Mesenchymal stem cell (in vitro differentiated cells and primary cell): ENCODE results near the gene SCGB2B2.

Source experiments
- DNase-seq: peaks from one replicate; pipeline ENCODE4 v3.0.0-alpha.2; 2013
- H2AFZ ChIP-seq: one replicate; pipeline ENCODE4 v1.6.1; 2013; ENCODE audit warnings: low read depth, mild to moderate bottlenecking, control low read depth, inconsistent platforms, low read length, moderate library complexity
- H2AK5ac ChIP-seq: 2 replicates; pipeline ENCODE4 v1.6.1; 2013; ENCODE audit warnings: low read length, moderate library complexity, mild to moderate bottlenecking, inconsistent platforms; ENCODE audit not compliant: severe bottlenecking
- H2BK120ac ChIP-seq: one replicate; pipeline ENCODE4 v1.6.1; 2013; ENCODE audit warnings: low read depth, mild to moderate bottlenecking, inconsistent platforms, low read length, moderate library complexity
- H2BK12ac ChIP-seq, 2 experiments: one replicate each; pipeline ENCODE4 v1.6.1; 2013; ENCODE audit warnings: inconsistent platforms in 2 of 2, low read length in 2 of 2, mild to moderate bottlenecking in 2 of 2, moderate library complexity in 2 of 2, control low read depth in 1 of 2
- H2BK15ac ChIP-seq: one replicate; pipeline ENCODE4 v1.6.1; 2013; ENCODE audit warnings: mild to moderate bottlenecking, low read depth, inconsistent platforms; ENCODE audit not compliant: poor library complexity, severe bottlenecking
- H2BK5ac ChIP-seq: 2 replicates; pipeline ENCODE4 v1.6.1; 2013; ENCODE audit warnings: low read depth, mild to moderate bottlenecking, low read length, control low read depth, inconsistent platforms; ENCODE audit not compliant: poor library complexity, severe bottlenecking
- H3K14ac ChIP-seq, 2 experiments: one replicate each; pipeline ENCODE4 v1.6.1; 2013; ENCODE audit warnings: inconsistent platforms in 2 of 2, low read length in 2 of 2, control low read depth in 1 of 2, mild to moderate bottlenecking in 1 of 2, moderate library complexity in 1 of 2
- H3K18ac ChIP-seq, 2 experiments: one replicate each; pipeline ENCODE4 v1.6.1; 2013; ENCODE audit warnings: inconsistent platforms in 2 of 2, low read length in 2 of 2, control low read depth in 1 of 2, low read depth in 1 of 2, mild to moderate bottlenecking in 1 of 2
- H3K23ac ChIP-seq, 2 experiments: one replicate each; pipeline ENCODE4 v1.6.1; 2013; ENCODE audit warnings: inconsistent platforms in 2 of 2, low read length in 2 of 2, mild to moderate bottlenecking in 2 of 2, moderate library complexity in 2 of 2, control low read depth in 1 of 2
- H3K27ac ChIP-seq: 2 replicates; pipeline ENCODE4 v1.5.1; 2013; ENCODE audit warnings: mild to moderate bottlenecking, moderate library complexity, low read length, control low read depth, inconsistent platforms; ENCODE audit not compliant: poor library complexity, severe bottlenecking
- H3K27me3 ChIP-seq, 2 experiments: 2 replicates each; pipeline versions ENCODE4 v1.6.1 to v1.7.0; 2013; ENCODE audit warnings: low read length in 2 of 2, mild to moderate bottlenecking in 2 of 2, moderate library complexity in 2 of 2, control low read depth in 1 of 2, inconsistent platforms in 1 of 2; ENCODE audit not compliant: control insufficient read depth in 1 of 2, insufficient read depth in 1 of 2
- H3K36me3 ChIP-seq, 2 experiments: 2 replicates each; pipeline versions ENCODE4 v1.6.1 to v1.7.0; 2013; ENCODE audit warnings: low read length in 2 of 2, control low read depth in 1 of 2, inconsistent platforms in 1 of 2, low read depth in 1 of 2, mild to moderate bottlenecking in 1 of 2; ENCODE audit not compliant: insufficient read depth in 2 of 2, control insufficient read depth in 1 of 2
- H3K4ac ChIP-seq, 2 experiments: one replicate each; pipeline ENCODE4 v1.6.1; 2013; ENCODE audit warnings: inconsistent platforms in 2 of 2, low read length in 2 of 2, mild to moderate bottlenecking in 2 of 2, moderate library complexity in 2 of 2, control low read depth in 1 of 2, low read depth in 1 of 2
- H3K4me1 ChIP-seq: 2 replicates; pipeline ENCODE4 v1.6.1; 2013; ENCODE audit warnings: low read depth, low read length, control low read depth; ENCODE audit not compliant: control insufficient read depth, insufficient read depth
- H3K4me2 ChIP-seq: 2 replicates; pipeline ENCODE4 v1.6.1; 2013; ENCODE audit warnings: low read length, mild to moderate bottlenecking, inconsistent platforms; ENCODE audit not compliant: poor library complexity, severe bottlenecking
- H3K4me3 ChIP-seq, 2 experiments: 2 replicates each; pipeline versions ENCODE4 v1.5.1 to v1.7.0; 2013; ENCODE audit warnings: low read length in 2 of 2, mild to moderate bottlenecking in 2 of 2, control low read depth in 1 of 2, low read depth in 1 of 2; ENCODE audit not compliant: insufficient read depth in 1 of 2
- H3K79me1 ChIP-seq: replicated peaks from 2 replicates; pipeline ENCODE4 v1.6.1; 2013; ENCODE audit warnings: mild to moderate bottlenecking, control low read depth, low read length, inconsistent platforms; ENCODE audit not compliant: poor library complexity, severe bottlenecking
- H3K9ac ChIP-seq: 2 replicates; pipeline ENCODE4 v1.7.0; 2013; ENCODE audit warnings: mild to moderate bottlenecking, low read length, moderate library complexity
- H3K9me3 ChIP-seq: 2 replicates; pipeline ENCODE4 v1.7.0; 2013; ENCODE audit warnings: mild to moderate bottlenecking, low read length; ENCODE audit not compliant: control insufficient read depth
- H4K8ac ChIP-seq: one replicate; pipeline ENCODE4 v1.6.1; 2013; ENCODE audit warnings: inconsistent platforms, mild to moderate bottlenecking, low read length, moderate library complexity
- H4K91ac ChIP-seq: one replicate; pipeline ENCODE4 v1.6.1; 2013; ENCODE audit warnings: mild to moderate bottlenecking, low read length, inconsistent platforms
- WGBS: methylation state at CpG from one replicate; pipeline ENCODE4 v1.1.7; 2013; ENCODE audit warnings: mixed read lengths; 5-methylcytosine and 5-hydroxymethylcytosine counted together

The SCGB2B2 gene

GRCh38 chr19:34661357-34661756, 15.6 kb downstream of the SCGB2B2 start:
- 65% methylated on average over 2 of the region's 3 CpGs for WGBS
- H3K14ac ChIP-seq: no peak overlapping the region

GRCh38 chr19:34655651-34656050, 21.3 kb downstream of the SCGB2B2 start:
- H3K18ac ChIP-seq: no peak overlapping the region
- H3K79me1 ChIP-seq: no peaks in the 10 kb centered on the region
- no peak overlapping the region for H3K9ac ChIP-seq
- no peaks in the 10 kb centered on the region for H3K36me3 ChIP-seq
- no peak for DNase-seq
- H4K91ac ChIP-seq: no peak overlapping the region
- 70% methylated on average over 2 of the region's 2 CpGs for WGBS
- H3K4ac ChIP-seq: no peak overlapping the region
- no peaks in the 10 kb centered on the region for H3K4me1 ChIP-seq
- peaks cover 18% of the 10 kb centered on the region for H3K9me3 ChIP-seq
- no peak overlapping the region for H2BK12ac ChIP-seq
- no peak overlapping the region for H3K4me2 ChIP-seq
- no peak overlapping the region for H3K14ac ChIP-seq
- H3K27me3 ChIP-seq: no peaks in the 10 kb centered on the region
- H2AK5ac ChIP-seq: no peak overlapping the region
- no peak overlapping the region for H4K8ac ChIP-seq
- H3K4me3 ChIP-seq: no peak overlapping the region
- H3K23ac ChIP-seq: no peak overlapping the region
- H2AFZ ChIP-seq: no peak overlapping the region
- no peak overlapping the region for H2BK5ac ChIP-seq
- H3K27ac ChIP-seq: no peak overlapping the region
- H2BK120ac ChIP-seq: no peak overlapping the region
- H2BK15ac ChIP-seq: no peak overlapping the region

More at GRCh38 chr19:34661357-34661756, 15.6 kb downstream of the SCGB2B2 start:
- H3K79me1 ChIP-seq: peaks cover 2% of the 10 kb centered on the region
- no peak overlapping the region for H2BK120ac ChIP-seq
- H3K27me3 ChIP-seq: no peaks in the 10 kb centered on the region
- no peak overlapping the region for H3K18ac ChIP-seq
- no peak overlapping the region for H4K91ac ChIP-seq
- no peaks in the 10 kb centered on the region for H3K9me3 ChIP-seq
- no peak overlapping the region for H3K4me3 ChIP-seq
- no peak overlapping the region for H2BK15ac ChIP-seq
- no peak overlapping the region for H2BK5ac ChIP-seq
- no peak overlapping the region for H3K4me2 ChIP-seq
- no peak overlapping the region for H3K23ac ChIP-seq
- no peak overlapping the region for H3K4ac ChIP-seq
- no peak overlapping the region for H2BK12ac ChIP-seq
- no peak overlapping the region for H2AK5ac ChIP-seq
- no peak overlapping the region for H3K27ac ChIP-seq
- H3K4me1 ChIP-seq: no peaks in the 10 kb centered on the region
- no peak overlapping the region for H2AFZ ChIP-seq
- no peak overlapping the region for H4K8ac ChIP-seq
- no peaks in the 10 kb centered on the region for H3K36me3 ChIP-seq
- DNase-seq: no peak
- no peak overlapping the region for H3K9ac ChIP-seq

DNA sequence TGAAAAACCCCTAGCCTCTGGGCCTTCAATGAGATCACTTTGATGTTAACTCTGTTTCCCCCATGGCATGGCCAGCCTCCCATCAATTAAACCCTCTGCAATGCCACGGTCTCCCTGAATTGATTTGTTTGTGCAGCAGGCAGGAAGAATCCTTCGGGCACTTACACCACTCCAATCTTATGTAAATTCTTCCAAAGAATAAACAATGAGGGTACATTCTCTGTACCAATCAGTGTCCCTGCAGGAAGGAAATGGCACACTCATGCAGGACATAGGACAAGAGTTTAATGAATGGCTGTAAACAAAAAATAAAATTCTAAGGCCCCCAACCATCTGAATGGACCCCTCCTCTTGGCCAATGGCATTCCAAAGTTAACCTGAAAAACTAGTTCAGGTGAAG, 22.2 kb downstream of the SCGB2B2 start:
- Histone ChIP-seq H2AFZ (no peak overlapping the region), H2AK5ac (no peak overlapping the region), H3K27ac (no peak overlapping the region), H3K14ac (no peak overlapping the region), H3K9me3 (peaks cover 22% of the 10 kb centered on the region), H3K4me1 (no peaks in the 10 kb centered on the region), H3K79me1 (no peaks in the 10 kb centered on the region), H3K23ac (no peak overlapping the region), H3K4me2 (no peak overlapping the region), H2BK120ac (no peak overlapping the region), H3K36me3 (no peaks in the 10 kb centered on the region), H2BK15ac (no peak overlapping the region), H3K4me3 (no peak overlapping the region), H3K9ac (no peak overlapping the region), H2BK12ac (no peak overlapping the region), H3K18ac (no peak overlapping the region), H3K27me3 (no peaks in the 10 kb centered on the region), H4K91ac (no peak overlapping the region), H3K4ac (no peak overlapping the region), H2BK5ac (no peak overlapping the region), H4K8ac (no peak overlapping the region)
- WGBS: 25% methylated on average over 1 of the region's 2 CpGs
- DNase-seq: no peak

DNA sequence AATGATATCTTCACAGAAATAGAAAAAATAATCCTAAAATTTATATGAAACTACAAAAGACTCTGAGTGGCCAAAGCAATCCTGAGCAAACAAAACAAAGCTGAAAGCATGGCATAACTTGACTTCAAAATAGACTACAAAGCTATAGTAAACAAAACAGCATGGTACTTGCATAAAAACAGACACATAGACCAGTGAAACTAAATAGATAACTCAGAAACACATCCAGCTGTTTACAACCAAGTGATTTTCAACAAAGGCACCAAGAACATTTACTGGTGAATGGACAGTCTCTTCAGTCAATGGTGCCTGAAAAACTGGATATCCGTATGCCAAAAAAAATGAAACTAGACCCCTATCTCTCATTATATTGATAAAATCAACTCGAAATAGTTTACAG, 25.2 kb downstream of the SCGB2B2 start:
- no peak for DNase-seq
- no peak overlapping the region for H2BK15ac ChIP-seq
- no peak overlapping the region for H4K91ac ChIP-seq
- H3K4me2 ChIP-seq: no peak overlapping the region
- no peaks in the 10 kb centered on the region for H3K4me1 ChIP-seq
- no peak overlapping the region for H2BK120ac ChIP-seq
- H4K8ac ChIP-seq: no peak overlapping the region
- H3K18ac ChIP-seq: no peak overlapping the region
- no peak overlapping the region for H3K9ac ChIP-seq
- H3K14ac ChIP-seq: no peak overlapping the region
- WGBS: no CpG with 5 or more reads among the region's 2 CpGs
- peaks cover 24% of the 10 kb centered on the region for H3K9me3 ChIP-seq
- no peak overlapping the region for H3K27ac ChIP-seq
- H2BK12ac ChIP-seq: no peak overlapping the region
- no peaks in the 10 kb centered on the region for H3K79me1 ChIP-seq
- no peak overlapping the region for H3K4ac ChIP-seq
- H3K27me3 ChIP-seq: no peaks in the 10 kb centered on the region
- H3K23ac ChIP-seq: no peak overlapping the region
- H2AK5ac ChIP-seq: no peak overlapping the region
- no peak overlapping the region for H3K4me3 ChIP-seq
- no peak overlapping the region for H2BK5ac ChIP-seq
- no peak overlapping the region for H2AFZ ChIP-seq
- no peaks in the 10 kb centered on the region for H3K36me3 ChIP-seq
